Placental pericyte (primary cell): Measurements from ENCODE around the gene UBL5. TPM values are rescaled to one million over a fixed set of nuclear protein-coding genes. Genes with fewer than 3 reads are reported as not detected.
A peak's percentile ranks its signal among the peaks of the same experiment; 100 is the strongest.

ENCODE experiments used
- small RNA-seq: library from RNA; depleted of rRNA; stranded (forward); fragments of <200 nt; gene quantifications from one replicate; pipeline ENCODE3, GENCODE V24; 2012; ENCODE audit warnings: low replicate concordance
- total RNA-seq: library from RNA; depleted of rRNA; stranded (reverse); fragments of >200 nt; gene quantifications from 2 replicates; pipeline ENCODE4 v1.2.3, GENCODE V29; 2012

UBL5 gene
- 103 and 155 TPM in 2 replicates for total RNA-seq

GRCh38 chr19:9827289-9828238 is at the start of gene UBL5:
Gene UBL5, plus strand, starts transcription at chr19:9827918. Its CDS starts 420 bp downstream, at chr19:9828338.

DNA sequence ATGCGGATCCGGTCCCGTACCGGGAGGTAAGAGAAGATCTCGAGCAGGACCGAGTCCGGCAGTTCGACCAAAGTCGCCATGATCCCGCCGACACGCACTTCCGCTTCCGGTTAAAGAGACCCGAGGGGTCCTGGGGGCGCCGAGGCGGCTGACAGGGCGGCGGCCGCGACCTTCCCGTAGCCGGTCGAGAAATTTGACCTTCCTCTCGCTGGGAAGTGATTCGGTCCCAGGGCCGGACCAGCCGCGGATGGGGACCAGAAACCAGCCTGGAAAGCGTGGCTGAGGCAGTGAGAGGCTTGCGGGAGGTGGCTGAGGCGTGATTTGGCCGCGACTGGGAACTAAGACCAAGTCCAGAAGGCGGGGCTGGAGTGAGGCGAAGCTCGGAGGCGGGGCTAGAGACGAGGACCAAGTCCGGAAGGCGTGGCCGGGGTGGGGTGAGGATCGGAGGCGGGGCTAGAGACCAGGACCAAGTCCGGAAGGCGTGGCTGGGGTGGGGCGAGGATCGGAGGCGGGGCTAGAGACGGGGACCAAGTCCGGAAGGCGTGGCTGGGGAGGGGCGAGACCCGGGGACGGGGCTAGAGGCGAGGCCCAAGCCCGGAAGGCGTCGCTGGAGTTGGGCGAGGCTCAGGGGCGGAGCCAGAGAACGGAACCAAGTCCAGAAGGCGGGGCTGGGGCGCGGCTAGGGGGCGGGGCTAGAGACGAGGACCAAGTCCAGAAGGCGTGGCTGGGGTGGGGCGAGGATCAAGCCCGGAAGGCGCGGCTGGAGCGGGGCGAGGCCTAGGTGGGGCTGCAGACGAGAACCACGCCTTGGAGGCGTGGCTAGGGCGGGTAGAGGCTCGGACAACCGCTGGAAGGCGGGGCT is 8.8 kb upstream of the UBL5 start, which contains the start of gene FBXL12:
Gene FBXL12, minus strand, starts transcription at position 346 of the 862 bp plus-strand sequence. Its CDS starts 266 bp downstream, at position 80.

GRCh38 chr19:9834726-9835506 is 7.2 kb downstream of the UBL5 start, which contains the start of gene PIN1:
Gene PIN1, plus strand, starts transcription at chr19:9835318. Its CDS starts 27 bp downstream, at chr19:9835345.

Small RNAs within 50 kb of the gene (small RNA-seq; reads per million reads assigned to genes)
- 2.3 reads per million, percentile 72 among the genes with 10 or more reads in this experiment for gene RF00156

Other genes with a start within 250 kb of the UBL5 start
- gene ZNF121, start 243.4 kb upstream of the UBL5 start, total RNA-seq, result 26.5 and 50.3 TPM in 2 replicates
- 35.6 and 40.5 TPM in 2 replicates for gene ZNF561, start 206.7 kb upstream of the UBL5 start, total RNA-seq
- gene ZNF562, start 152.8 kb upstream of the UBL5 start, total RNA-seq, result 20.1 and 39.5 TPM in 2 replicates
- 4.8 and 7.7 TPM in 2 replicates for gene ZNF846, start 59.2 kb upstream of the UBL5 start, total RNA-seq
- gene FBXL12, start 8.8 kb upstream of the UBL5 start, total RNA-seq, result 29.6 and 41.6 TPM in 2 replicates
- gene PIN1, start 7.4 kb downstream of the UBL5 start, total RNA-seq, result 56.0 and 114 TPM in 2 replicates
- 1.8 and 18.5 TPM in 2 replicates for gene OLFM2, start 108.6 kb downstream of the UBL5 start, total RNA-seq
- gene COL5A3, start 182.6 kb downstream of the UBL5 start, total RNA-seq, result 0.88 and 47.0 TPM in 2 replicates
- 0.29 TPM in 1 of 2 replicates, not detected in the other for gene RDH8, start 185.6 kb downstream of the UBL5 start, total RNA-seq